Globus pallidus (tissue), 1 donor: ENCODE measurements around the gene SYNGR3.
"Not testable (repeated sequence)": the region's sequence is repeated elsewhere in the genome, so short reads cannot be mapped to it uniquely, and the experiment has no call there.

Source experiments
- DNase-seq: peaks from one replicate; pipeline ENCODE4 v3.0.0-alpha.2; 2015; ENCODE audit warnings: low spot score

The SYNGR3 gene

DNA sequence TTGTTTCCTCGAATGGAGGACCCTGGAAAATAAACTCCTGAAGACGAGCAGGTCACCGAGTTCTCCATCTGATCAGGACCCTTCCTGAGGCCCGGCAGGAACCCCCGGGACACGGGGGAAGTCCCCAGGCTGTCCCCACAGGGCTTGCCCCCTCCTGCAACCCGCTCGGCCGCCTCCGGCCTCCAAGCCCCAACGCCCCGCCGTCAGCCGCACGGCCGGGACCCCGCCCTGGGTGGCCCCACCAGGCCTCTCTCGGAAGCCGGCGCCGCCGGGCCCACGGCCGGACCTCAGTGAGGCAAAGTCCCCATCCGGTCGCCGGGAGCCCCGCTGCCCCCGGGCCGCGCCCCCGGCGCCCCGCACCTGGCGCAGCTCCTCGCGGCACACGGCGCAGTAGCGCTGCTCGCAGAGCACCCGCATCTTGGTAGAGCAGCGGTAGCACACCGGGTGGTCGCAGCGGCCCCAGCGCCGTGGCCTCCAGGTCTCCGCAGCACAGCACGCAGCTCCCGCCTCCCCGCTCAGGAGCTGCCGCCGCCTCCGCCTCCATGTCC, 19.5 kb downstream of the SYNGR3 start:
- DNase-seq, result no peak

DNA sequence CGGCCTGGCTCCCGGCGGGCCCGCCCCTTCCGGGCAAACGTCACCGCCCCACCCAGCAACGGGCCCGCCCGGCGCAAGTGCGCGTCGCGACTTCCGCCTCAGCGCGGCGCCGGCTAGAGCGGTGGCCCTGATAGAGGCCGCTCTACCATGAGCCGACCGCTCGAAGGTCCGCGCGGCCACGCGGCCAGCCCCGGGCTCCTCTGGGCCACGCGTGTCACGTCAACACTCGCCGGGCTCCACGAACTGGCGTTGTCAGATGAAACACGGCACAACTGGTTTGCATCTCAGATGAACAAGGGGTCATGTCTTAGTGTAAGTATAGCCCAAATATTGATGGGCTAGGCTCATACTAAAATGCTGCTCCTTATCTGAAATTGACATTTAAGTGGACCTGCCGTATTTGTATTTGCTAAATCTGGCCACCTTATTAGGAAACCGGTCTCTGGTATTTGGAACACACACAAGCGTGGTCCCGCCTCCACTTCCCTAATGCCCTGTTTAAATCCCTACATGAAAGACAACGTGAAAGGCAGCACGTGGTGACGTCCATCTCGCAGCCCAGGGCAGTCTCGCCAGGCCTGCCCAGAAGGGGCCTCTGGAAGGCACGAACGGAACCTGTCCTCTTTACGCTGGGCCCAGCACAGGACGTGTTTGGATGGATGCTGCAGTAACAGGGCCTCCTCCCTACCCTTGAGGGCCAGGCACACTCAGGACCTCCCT, 20.2 kb downstream of the SYNGR3 start, which contains the start of gene ZNF598:
ZNF598 (minus strand) TSS at position 31 of the 720 bp plus-strand sequence.
- DNase-seq, result peak; percentile 88

DNA sequence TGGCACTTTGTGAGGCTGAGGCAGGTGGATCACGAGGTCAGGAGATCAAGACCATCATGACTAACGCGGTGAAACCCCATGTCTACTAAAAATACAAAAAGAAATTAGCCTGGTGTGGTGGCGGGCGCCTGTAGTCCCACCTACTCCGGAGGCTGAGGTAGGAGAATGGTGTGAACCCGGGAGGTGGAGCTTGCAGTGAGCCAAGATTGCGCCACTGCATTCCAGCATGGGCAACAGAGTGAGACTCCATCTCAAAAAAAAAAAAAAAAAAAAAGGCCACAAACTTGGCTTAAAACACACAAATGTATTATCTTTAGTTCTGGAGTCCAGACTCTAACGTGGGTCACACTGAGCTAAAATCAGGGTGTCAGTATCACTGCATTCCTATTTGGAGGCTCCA, 22.0 kb downstream of the SYNGR3 start:
- not testable (repeated sequence) for DNase-seq

DNA sequence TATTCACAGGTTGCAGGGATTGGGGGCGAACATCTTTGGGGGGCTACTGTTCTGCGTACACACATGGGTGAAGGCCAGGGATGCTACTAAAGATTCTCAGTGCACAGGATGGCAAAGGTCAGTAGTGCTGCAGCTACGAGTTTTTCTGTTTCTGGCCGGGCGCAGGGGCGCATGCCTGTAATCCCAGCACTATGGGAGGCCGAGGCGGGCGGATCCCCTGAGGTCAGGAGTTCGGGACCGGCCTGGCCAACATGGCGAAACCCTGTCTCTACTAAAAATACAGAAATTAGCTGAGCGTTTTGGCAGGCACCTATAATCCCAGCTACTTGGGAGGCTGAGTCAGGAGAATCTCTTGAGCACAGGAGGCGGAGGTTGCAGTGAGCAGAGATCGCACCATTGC, 23.8 kb downstream of the SYNGR3 start:
- no peak for DNase-seq

GRCh38 chr16:2015117-2015946, 25.6 kb downstream of the SYNGR3 start:
- DNase-seq, result no peak

- no peak for DNase-seq
These were observed 26.1 kb downstream of the SYNGR3 start for GRCh38 chr16:2015947-2016208.

GRCh38 chr16:2016407-2016922, 26.7 kb downstream of the SYNGR3 start:
- DNase-seq, result no peak

DNA sequence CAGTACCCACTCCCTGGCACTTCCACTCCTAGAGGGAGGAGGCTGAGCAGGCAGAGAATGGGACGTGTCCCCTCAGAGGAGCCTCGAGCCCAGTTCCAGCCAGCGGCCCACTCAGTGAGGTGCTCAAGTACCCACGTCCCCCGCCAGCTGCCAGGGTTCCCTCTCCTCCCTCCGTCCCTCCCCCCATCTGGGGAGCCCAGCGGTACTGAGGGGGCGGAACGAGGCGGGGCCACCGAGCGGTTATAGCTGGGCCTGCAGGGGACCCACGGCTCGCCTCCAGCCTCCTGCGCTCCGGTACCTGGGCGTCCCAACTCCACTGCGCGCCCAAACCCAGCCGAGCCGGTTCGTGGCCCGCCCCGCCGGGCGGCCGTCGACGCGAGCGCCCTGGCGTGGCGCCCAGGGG, 29.7 kb downstream of the SYNGR3 start, which contains the start of gene NPW:
NPW (plus strand) TSS at position 268 of the 403 bp plus-strand sequence.
- no peak for DNase-seq

DNA sequence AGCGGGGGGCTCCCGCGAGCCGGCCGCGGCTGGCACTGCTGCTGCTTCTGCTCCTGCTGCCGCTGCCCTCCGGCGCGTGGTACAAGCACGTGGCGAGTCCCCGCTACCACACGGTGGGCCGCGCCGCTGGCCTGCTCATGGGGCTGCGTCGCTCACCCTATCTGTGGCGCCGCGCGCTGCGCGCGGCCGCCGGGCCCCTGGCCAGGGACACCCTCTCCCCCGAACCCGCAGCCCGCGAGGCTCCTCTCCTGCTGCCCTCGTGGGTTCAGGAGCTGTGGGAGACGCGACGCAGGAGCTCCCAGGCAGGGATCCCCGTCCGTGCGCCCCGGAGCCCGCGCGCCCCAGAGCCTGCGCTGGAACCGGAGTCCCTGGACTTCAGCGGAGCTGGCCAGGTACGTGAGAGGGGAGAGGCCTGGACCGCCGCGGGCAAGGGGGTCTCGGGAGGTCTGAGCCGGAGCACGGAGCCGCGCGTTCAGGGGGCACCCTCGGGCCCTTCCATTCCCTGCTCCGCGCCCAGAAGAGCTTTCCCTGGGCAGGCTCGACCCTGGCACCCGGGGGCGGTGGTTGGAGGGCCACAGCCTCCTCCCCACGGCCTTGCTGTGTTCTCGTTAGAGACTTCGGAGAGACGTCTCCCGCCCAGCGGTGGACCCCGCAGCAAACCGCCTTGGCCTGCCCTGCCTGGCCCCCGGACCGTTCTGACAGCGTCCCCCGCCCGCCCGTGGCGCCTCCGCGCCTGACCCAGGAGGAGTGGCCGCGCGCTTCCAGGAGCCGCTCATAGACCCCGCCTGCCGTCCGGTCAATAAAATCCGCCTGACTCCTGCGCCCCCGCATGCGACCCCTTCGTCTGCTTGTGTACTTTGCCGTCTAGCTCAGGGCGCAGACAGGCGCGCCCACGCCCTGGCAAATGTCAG, 30.4 kb downstream of the SYNGR3 start:
- DNase-seq, result no peak

GRCh38 chr16:2022723-2023091, 32.9 kb downstream of the SYNGR3 start:
- DNase-seq, result no peak

- DNase-seq, result peak; percentile 81
These were observed 33.6 kb downstream of the SYNGR3 start for GRCh38 chr16:2023092-2024031.

DNA sequence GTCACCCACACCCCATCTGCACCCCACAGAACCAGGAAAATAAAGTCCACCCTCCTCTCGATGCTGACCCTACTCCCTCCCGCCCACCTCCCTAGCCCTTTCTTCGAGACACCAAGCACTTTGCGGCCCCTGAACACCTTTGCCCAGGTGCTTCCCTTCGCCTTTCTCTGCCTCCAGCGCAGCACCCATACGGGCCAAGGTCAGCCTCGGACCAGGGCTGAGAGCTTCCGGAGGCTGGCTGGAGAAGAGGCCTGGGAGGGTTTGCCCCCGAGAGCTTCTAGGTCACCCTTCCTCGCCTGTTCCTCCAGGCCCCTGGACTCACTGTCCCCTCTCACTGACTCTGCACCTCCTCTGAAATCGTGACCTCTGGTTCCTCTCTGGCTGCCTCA, 34.3 kb downstream of the SYNGR3 start:
- DNase-seq, result no peak

DNA sequence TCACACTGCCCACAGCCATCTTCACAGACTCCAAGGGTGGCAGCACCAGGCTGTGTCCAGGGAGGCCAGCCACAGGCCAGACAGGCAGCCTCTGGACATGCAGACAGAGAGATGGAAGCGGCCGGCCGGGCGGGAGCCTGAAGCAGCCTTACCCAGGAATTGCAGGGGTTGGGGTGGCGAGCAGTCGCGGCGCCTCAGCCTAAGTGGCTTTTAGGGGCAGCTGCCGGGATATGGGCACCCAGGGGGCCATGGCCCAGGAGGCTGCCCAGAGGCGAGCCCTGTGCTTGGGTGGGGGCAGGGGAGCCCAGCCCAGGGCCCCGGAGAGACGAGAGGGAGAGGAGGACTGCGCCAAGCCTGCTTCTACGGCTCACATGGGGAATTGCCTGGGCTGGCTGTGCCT, 35.5 kb downstream of the SYNGR3 start:
- no peak for DNase-seq

- DNase-seq, result no peak
These were observed 36.2 kb downstream of the SYNGR3 start for GRCh38 chr16:2025878-2026460.

GRCh38 chr16:2026461-2027023, 36.8 kb downstream of the SYNGR3 start, which contains the start of gene NHERF2:
TSS of gene NHERF2 (plus strand) at chr16:2026902. CDS start at chr16:2027006, 104 bp downstream.
- DNase-seq, result no peak

GRCh38 chr16:2027024-2028010, 37.5 kb downstream of the SYNGR3 start:
- DNase-seq, result no peak

- no peak for DNase-seq
These were observed 38.4 kb downstream of the SYNGR3 start for GRCh38 chr16:2028146-2028545.

DNA sequence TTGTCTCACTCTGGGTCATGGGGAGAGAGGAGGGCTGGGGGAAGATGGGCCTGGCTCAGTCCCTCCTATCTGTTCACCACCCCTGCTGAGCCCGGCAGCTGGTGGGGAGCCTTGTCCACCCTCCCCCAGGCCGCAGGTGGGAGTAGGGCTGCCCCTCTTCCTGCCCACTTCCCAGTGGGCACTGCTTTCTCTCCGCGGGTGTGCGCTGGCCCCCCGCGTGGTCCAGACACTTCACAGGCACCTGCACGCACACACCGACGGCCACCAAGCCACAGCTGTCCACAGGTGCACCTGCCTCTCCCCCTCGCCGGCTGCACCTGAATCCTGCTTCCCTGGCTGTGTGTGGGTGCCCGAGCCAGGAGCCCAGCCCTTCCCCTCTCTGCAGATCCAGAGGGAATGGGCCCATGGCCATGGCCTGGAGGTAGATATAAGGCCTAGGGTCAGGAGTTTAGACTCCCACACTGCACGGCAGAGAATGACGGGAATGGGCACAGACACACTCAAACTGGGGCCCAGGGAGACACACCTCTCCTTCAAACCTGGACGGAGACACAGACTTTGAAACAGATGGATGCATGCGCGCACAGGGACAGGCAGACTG, 39.0 kb downstream of the SYNGR3 start:
- DNase-seq, result no peak
